GM21423 (cell line): ENCODE results near the gene BRD3.

Experiments used
- ATAC-seq: cut with Tn5 transposase; IDR thresholded peaks from one replicate; pipeline ENCODE4 v1.9.1; 2021; ENCODE audit warnings: mild to moderate bottlenecking, moderate library complexity; ENCODE audit not compliant: unreplicated experiment

The BRD3 gene

DNA sequence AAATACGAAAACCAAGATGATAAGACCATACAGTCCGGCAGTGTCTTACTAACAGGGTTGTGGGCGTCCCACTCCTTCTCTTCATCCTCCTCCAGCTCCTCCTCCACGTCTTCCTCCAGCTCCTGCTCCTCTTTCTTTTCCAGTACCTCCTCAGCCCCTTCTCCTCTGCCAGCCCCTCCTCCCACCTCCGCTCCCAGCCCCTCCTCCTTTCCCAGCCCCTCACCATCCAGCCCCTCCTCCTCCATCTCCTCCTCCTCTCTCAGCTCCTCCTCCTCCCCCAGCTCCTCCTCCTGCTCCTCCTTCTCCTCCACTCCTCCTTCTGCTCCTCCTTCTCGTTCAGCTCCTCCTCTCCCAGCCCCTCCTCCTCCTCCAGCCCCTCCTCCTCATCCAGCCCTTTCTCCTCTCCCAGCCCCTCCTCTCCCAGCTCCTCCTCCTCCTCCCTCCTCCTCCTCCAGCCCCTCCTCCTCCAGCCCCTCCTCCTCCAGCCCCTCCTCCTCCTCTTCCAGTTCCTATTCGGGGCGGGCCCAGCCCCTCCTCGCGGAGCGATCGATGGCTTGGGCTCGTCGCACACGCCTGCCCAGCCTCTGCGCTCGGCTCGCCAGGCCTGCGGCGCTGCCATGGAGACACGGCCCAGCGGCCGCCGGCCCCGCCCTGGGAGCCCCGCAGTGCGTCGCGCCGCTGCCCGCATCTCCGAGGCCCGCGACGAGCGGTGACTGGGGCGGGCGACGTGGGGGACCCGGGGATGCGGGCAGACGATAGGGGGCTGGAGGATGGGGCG, 42.8 kb downstream of the BRD3 start, which contains the start of gene BRD3OS:
Gene BRD3OS (plus strand): TSS at position 654 of the 778 bp plus-strand sequence. CDS start 1,267 bp downstream, outside the sequence.
- peak; percentile 91 for ATAC-seq

DNA sequence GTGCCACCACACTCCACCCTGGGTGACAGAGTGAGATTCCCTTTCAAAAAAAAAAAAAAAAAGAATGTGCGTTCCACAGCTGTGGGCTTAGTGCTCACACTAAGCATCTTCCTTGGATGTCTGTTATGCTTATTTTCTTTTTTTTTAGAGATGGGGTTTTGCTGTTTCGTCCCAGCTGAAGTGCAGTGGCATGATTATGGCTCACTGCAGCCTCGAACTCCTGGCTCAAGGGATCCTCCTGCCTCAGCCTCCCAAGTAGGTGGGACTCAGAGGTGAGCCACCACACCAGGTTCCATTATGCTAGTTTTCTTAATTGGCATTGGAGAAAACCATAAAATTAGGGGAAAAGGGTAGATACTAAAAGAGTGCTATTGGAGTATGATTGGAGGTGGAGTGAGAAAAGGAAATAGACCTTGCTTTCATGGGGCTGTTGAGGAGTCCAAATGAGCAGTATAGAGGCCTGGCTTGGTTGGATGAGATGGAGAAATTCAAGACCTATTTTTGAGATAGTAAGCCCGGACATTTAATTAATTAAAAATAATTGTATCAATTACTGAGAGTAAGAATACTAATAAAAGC, 43.5 kb downstream of the BRD3 start:
- no peak for ATAC-seq

DNA sequence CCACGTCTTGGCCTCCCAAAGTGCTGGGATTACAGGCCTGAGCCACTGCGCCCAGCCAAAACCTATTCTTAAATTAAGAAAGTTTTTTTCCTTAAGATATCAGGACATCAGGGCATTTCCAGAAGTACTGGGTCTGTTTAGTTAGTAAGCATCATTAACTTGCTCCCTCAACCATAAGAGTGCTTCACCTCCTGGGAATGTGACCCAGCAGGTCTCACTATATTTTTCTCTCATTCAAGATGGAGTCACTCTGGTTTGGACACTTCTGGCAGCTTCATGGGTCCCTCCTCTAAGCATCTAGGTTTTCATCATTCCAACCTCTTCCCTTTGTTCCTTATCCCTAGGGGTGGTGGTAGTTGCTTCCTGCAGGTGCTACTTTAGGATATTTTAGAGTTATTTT, 52.9 kb downstream of the BRD3 start:
- ATAC-seq, result no peak

DNA sequence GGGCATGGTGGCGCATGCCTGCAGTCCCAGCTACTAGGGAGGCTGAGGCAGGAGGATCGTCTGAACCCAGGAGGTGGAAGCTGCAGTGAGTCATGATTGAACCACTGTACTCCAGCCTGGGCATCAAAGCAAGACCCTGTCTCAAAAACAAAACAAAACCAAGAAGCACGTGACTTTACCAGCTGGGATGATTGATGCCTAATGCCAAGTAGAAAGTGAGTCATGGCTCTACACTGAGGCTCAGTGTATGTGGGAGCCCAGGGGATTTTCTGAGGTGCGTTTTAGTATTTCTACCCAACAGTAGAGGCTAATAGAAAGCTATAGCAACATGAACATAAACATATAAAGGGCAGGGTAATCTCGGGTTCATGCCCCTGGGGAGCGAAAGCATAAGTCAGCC, 56.4 kb downstream of the BRD3 start:
- ATAC-seq, result no peak

DNA sequence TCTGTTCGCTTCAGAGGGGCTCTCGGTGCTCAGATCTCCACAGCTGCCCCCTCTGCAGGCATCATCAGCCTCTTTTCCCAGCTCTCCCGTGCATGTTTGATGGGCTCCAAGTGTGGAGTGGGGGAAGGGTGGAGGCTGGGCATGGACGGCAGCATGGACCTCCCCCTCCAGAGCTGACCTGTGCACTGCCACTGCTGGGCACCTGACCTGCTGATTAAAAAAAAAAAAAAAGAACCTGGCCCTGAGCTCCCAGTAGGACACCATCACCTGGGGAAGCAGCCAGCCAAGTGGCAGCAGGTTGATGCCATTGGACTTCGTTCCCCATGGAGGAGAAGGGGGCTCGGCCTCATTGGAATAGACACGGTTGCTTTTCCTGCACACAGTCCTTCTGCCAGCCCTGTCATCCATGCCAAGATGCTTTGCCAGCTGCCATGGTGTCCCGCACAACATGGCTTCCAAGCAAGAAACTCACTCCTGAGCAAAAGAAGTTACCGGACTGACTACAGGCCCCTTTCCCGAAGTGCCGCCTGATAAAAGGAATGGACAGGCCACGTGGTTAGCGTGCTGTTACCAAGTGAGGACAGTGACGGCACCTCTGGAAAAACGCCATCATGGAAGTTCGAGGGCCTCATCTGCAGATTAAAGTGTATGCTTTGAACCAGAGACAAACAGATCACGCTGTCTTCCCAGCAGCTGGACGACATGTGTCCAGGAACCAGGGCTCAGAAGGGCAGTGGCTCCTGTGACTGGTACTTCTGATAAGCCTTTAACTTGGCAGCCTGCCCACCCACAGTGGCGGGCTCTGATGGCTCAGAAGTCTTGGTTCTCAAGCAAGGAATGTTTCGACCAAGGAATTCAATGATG, 57.3 kb downstream of the BRD3 start:
- ATAC-seq, result no peak

DNA sequence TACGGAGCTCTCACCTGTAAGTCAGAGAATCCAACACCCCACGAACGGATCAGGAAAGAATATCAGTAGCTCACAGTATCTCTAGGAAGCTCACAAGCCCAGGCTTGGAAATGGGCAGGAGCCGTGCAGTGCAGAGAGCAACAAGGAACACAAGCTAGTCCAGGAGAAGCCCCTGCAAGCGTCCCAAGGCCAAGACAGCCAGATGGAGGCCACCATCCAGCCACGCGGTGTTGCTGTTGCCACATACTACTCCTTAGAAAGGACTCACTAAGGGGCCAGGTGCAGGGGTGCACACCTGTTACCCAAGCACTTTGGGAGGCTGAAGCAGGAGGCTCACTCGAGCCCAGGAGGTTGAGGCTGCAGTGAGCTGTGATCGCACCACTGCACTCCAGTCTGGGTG, 60.3 kb downstream of the BRD3 start:
- no peak for ATAC-seq

DNA sequence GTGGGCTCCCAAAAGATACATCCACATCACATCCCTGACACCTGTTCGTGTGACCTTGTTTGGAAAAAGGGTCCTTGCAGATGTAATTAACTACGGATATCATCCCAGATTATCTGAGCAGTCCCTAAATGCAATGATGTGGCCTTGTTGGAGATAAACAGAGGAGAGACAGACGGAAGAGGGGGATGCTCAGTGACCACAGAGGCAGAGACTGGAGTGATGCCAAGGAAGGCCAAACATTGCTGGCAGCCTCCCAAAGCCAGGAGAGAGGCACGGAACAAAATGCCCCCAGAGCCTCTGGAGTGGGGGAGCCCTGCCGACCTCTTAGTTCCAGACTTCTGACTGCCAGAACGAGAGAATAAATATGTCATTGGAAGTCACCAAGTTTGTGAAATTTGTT, 60.7 kb downstream of the BRD3 start:
- ATAC-seq, result no peak

DNA sequence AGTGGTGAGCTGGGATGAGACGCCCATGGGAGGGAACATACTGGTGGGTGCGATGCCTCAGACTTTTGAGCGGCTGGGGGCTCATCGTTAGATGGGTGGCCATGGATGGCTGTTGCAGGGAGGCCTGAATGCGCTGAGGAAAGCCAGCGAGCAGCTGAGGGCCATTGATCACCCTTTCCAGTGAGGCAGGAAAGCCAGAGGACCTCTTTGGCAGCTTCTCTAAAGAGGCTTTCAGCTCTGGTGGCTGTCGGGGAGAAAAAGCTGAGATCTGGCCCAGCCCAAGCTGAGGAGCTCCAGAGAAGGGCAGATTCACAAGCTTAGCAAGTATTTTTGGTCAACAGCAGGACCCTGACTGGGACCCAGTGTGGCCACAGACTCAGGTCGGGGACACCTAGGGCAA, 62.4 kb downstream of the BRD3 start:
- ATAC-seq, result no peak

DNA sequence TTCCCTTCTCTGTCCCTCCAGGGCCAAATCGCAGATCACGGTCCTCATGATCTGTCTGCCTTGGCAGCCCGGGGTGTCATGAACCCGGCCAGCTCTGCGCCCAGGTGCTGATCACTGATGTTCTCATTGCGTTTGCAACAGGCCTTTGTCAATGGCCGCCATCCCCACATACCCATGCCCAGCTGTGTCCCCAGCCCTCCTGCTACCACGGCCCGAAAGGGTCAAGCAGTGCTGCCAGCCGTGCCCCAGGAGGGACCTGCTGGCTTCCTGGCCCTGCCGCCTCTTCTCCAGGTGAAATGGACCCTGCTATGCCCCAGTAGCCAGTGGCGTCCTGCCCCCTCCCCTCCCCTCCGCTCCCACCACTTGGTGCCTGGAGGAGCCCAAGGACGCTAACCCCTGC, 62.9 kb downstream of the BRD3 start:
- ATAC-seq, result no peak

DNA sequence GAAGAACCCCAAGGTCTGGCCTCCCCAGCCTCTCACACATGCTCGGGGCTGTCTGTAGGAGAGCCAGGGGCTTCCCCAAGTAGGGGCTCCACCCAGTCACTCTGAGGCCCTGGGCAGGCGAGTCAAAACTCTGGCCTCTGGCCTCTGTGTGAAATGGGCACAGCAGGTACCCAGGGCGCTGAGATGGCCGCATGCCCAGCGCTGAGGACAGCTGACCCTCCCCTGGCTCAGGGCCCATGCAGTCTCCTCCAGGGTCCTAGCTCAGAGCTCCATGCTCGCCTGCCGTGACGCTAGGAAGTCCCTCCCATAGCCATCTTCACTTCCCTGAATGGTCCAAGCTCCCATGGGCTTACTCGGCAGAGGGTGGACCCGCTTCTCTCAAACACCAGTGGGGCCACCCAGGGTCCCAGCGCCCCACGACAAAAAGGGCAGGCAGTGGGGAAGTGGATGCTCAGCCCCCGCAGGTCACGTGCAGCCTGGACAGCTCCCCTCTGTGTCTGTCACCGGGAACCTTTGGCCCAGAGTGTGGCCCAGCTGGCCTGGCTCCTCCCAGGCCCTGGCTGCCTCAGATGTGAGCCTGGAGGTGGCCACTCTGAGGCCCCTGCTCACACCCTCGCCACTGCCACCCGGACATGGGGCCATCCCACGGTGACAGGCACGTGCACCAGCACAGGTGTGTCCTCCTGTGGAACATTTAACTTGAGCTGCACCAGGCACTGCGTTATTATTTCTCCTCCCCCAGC, 63.5 kb downstream of the BRD3 start:
- no peak for ATAC-seq

DNA sequence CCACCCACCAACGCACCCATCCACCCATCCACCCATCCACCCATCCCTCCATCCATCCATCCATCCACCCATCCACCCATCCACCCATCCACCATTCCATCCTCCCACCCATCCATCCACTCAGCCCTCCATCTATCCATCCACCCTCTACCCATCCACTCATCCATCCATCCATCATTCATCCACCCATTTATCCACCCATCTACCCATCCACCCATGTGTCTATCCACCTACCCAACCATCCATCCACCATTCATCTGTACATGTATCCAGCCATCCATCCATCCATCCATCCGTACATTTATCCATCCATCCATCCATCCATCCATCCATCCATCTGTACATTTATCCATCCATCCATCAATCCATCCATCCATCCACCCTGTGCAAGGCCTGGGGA, 64.6 kb downstream of the BRD3 start:
- no peak for ATAC-seq

DNA sequence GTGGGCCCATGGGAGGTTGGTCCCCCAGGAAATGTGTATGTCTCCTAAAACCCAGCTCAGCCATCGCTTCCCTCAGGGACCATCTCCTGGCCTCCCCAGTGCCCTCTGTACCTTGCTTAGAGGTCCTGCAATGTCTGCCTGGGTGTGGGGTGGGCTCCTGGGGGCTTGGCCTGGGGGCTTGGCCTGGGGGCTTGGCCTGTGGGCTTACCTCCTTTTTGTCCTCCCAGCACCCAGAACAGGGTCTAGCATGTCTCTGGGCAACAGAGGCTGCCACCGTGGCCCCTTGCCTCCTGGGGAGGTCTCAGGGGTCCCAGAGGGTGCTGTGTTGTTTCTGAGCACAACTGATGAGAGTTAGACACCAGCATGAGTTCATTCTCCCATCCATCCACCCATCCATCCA, 65.0 kb downstream of the BRD3 start:
- no peak for ATAC-seq

DNA sequence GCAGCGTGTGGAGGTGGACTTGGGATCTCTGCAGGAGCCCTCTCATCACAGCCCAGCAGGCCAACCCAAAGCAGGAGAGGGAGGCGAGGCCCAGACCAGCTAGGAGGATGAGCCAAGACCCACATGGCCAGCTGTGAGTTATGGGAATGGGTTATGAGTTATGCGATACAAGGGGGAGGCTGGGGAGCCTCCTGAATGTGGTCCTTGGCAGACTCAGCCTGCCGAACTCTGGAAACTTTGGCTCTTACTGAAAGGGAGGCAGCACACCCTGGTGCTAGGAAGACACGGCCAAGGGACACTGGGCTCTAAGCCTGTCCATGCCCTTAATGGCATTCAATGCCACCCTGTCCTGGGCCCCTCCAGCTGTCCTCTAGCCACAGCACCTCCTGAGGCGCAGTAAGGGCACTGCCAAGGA, 68.0 kb downstream of the BRD3 start:
- no peak for ATAC-seq

DNA sequence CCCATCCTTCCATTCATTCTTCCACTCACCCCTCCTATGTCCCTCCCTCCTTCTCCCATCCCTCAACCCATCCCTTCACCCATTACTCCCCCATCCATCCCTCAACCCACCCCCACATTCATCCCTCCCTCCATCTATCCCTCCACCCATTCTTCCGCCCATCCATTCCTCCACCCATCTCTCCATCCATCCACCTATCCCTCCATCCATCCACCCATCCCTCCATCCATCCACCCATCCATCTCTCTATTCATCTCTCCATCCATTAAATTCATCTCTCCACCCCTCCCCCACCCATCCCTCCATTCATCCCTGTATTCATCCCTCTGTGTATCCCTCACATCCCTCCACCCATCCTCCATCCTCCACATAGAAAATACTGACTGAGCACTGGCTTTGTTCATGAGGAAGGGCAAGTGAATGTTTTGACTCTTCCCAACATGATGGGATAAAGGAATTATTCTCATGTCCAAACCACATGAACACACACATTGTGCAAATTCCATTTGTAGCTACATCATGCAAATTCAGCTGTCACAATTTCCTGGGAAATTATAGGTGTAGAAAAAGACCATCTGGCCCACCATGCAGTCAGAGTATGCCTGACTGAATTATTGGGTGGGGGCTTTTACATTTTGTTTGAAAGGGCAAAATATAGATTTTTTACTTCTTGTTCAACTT, 68.8 kb downstream of the BRD3 start:
- no peak for ATAC-seq

DNA sequence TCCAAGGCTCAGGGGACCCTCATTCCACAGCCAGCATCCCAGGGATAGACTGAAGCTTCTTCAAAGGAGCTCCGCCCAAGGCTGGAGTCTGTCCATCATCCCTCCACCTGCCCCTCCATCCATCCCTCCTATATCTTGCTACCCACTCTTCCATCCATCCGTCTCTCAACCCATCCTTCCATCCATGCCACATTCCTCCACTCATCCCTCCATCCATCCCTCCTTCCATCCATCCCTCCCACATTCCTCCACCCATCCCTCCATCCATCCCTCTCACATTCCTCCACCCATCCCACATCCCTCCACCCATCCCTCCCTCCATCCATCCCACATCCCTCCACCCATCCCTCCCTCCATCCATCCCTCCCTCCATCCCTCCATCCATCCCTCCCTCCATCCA, 70.2 kb downstream of the BRD3 start:
- ATAC-seq, result no peak

DNA sequence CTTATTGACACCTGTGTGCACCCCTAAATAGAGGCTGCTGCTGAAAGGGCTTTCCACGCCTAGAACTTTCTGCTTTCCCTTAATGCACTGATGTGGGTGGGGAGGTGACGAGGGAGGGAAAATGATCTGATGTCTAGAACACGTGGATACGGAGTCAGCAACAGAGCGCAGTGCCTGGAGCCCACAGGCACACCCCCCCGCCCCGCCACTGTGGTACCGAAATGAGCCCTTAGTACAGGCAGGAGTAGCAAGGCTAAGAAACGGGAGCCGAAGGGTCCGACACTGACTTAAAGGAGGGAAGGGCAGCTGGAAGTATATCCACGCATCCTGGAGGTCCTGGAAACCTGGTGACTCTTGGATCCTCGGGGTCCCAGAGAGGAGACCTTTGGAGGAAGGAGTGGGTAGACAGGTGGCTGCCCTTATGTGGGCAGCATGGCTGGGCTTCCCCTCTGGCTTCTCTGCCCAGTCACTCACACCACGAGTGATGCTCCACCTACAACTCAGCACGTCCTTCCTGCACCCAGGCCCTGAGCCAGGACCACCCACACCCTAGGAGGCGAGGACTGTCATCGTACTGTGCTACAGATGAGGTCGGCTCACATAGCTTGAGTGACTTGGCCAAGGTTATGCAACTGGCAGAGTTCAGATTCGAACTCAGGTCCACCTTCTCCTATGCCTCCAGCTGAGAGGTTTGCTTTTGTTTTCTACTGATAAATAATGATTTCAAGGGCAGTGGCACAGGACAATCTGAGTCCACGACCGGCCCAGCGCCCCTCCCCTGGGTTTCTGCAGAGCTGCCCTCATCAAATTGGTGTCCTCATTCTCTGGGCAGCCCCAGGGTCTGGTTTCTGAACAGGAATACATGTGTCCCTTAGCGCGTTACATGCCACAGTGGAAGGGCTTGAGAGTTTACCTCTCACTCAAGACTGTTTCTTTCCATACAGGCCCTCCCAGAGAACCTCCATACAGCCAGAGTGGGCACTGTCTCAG, 71.0 kb downstream of the BRD3 start:
- no peak for ATAC-seq

DNA sequence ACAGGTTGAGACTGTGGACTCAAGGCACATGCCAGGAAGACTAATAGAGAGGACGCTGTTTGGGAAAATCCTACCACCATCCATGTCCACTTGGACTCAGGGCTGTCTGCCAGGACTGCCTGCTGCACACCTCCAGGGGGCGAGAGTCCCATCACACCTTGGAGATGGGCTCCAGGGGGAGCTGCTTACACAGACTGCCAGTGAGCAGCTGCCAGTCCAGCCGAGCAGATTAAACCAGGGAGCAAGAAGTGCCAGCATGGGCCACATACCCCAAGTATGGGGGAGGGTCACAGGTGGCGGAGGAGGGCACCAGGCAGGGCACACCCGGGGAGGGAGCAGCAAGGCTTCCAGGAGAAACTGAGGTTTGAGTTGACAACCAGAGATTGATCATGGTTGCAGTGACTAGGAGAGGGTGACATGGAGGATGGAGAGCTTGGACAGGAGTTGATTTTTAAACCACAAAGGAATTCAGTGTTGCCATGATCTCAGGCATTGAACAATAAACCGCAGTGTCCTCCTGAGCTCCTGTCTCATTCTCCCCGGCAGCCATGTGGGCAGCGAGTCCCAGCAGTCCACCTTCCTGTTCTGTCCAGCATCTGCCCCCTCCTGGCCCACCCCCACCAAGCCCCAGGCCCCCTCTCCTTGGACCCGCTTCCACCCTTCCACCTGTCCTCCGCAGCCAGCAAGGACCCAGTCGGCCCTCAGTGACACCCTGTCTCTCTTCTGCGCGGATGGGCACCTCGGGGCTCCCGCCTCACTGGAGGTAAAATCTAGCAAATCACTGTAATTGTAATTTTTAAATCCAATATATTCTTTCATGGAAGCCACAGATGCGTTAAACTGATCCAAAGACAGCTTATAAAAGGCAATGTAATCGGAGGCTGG, 72.6 kb downstream of the BRD3 start:
- ATAC-seq, result no peak

DNA sequence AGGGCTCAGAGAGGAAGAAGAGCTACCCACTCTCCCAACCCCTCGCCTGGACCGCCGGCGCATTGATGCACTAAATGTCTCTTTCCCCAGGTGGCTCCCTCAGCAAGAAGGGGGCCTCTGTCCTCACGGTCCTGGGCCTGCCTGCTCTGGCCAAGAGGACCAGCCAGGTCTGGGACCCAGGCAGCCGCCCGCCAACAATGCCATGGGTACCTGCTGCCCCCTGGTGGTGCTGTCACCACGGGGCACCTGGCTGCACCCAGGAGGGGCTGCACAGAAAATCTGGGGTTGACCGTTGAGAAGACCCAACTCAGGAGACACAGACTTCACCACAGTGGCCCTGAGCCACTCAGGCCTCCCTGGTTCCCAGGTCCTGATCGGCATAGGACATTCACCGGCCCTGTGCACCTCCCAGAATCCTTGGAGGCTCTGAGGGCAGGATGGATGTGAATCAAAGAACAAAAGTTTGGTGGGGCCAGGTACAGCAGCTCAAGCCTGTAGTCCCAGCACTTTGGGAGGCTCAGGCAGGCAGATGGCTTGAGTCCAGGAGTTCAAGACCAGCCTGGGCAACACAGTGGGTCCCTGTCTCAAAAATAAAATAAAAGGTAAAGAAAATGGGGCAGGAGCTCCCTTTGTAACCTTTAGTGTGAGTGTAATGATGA, 73.3 kb downstream of the BRD3 start:
- ATAC-seq, result no peak
